K562 (cell line): Measurements from ENCODE around the gene FHIP1B.

ENCODE experiments used
- ARNT ChIP-seq, 2 experiments: fragments of 450-650 bp; IDR thresholded peaks; 2 replicates each; pipeline ENCODE4 v1.6.1; 2016; ENCODE audit warnings: mild to moderate bottlenecking in 1 of 2
- CTCF ChIP-seq, 3 experiments: IDR thresholded peaks in 2 of 3; conservative IDR thresholded peaks in 1 of 3; 2 replicates each; pipeline ENCODE4 v1.5.1; 2011 to 2012; ENCODE audit warnings: low read length in 3 of 3, mild to moderate bottlenecking in 3 of 3, control low read depth in 2 of 3, improper control_type of control experiment in 1 of 3, inconsistent platforms in 1 of 3, low read depth in 1 of 3, mixed read lengths in 1 of 3, moderate library complexity in 1 of 3; ENCODE audit not compliant: insufficient read depth in 2 of 3
- DLX4 ChIP-seq: fragments of 250-450 bp; sonication (Bioruptor Pico); IDR thresholded peaks from 2 replicates; pipeline ENCODE4 v1.6.1; 2021; ENCODE audit warnings: mild to moderate bottlenecking
- GTF2F1 ChIP-seq: IDR thresholded peaks from 2 replicates; pipeline ENCODE4 v1.6.1; 2011; ENCODE audit warnings: low read depth, low read length, improper control_type of control experiment
- IRF2 ChIP-seq: sonication (generic); formaldehyde crosslinking; IDR thresholded peaks from 2 replicates; pipeline ENCODE4 v1.8.1; 2022; ENCODE audit warnings: mild to moderate bottlenecking, missing genetic modification reagents
- L3MBTL2 ChIP-seq: fragments of 450-650 bp; IDR thresholded peaks from 2 replicates; pipeline ENCODE4 v1.6.1; 2016; ENCODE audit warnings: mild to moderate bottlenecking, moderate library complexity
- MTF1 ChIP-seq: fragments of 250-450 bp; sonication (Bioruptor Pico); IDR thresholded peaks from 2 replicates; pipeline ENCODE4 v1.9.0; 2021; ENCODE audit warnings: moderate library complexity, mild to moderate bottlenecking, inconsistent platforms, borderline replicate concordance
- SP2 ChIP-seq: IDR thresholded peaks from 2 replicates; pipeline ENCODE4 v1.6.1; 2011; ENCODE audit warnings: mild to moderate bottlenecking, low read depth, low read length, moderate library complexity; ENCODE audit not compliant: poor library complexity, severe bottlenecking; ENCODE audit errors: extremely low read depth
- SRF ChIP-seq, 2 experiments: fragments of 250-450, 450-650 bp in 1 of 2; sonication (Bioruptor Pico) in 1 of 2; sonication (generic) in 1 of 2; formaldehyde crosslinking; IDR thresholded peaks; 2 replicates each; pipeline versions ENCODE4 v1.5.0 to v1.5.1; 2020 to 2022; ENCODE audit warnings: mild to moderate bottlenecking in 1 of 2, missing genetic modification reagents in 1 of 2
- ZSCAN32 ChIP-seq: fragments of 450-650 bp; formaldehyde crosslinking; IDR thresholded peaks from 2 replicates; pipeline ENCODE4 v1.4.0; 2020; ENCODE audit warnings: mild to moderate bottlenecking, moderate library complexity

- TF ChIP-seq DLX4 (CRISPR knock-in tag) (no peak), CTCF (IDR thresholded peaks at IDR 0.05 in 2 of 3, conservative IDR thresholded peaks at IDR 0.05 in 1 of 3; ENCODE audit: insufficient read depth in 2 of 3, low read depth in 1 of 3, low read length in 3 of 3) (no peak), SP2 (no peak), IRF2 (CRISPR knock-in tag) (no peak), L3MBTL2 (no peak), MTF1 (CRISPR knock-in tag) (no peak), ARNT (IDR thresholded peaks at IDR 0.05) (no peak), ZSCAN32 (no peak), SRF (CRISPR knock-in tag; IDR thresholded peaks at IDR 0.05) (no peak), GTF2F1 (no peak)
These were observed 8.5 kb downstream of the FHIP1B start for GRCh38 chr11:6225896-6226295.
